CD4-positive, CD25-positive, alpha-beta regulatory T cell (primary cell): ENCODE data around the gene METTL27. TPM values are rescaled to one million over a fixed set of nuclear protein-coding genes. Genes with fewer than 3 reads are reported as not detected.

ENCODE experiments used
- ATAC-seq, 2 donors: fragments of 150-1000 bp; cut with Tn5 transposase; one replicate each; pipeline ENCODE4 v1.10.0; 2021; ENCODE audit warnings: low read depth in 2 of 2, moderate number of reproducible peaks in 2 of 2, moderate library complexity in 1 of 2
- DNase-seq, 3 donors: peaks; one replicate each; pipeline versions ENCODE4 v3.0.0 to v3.0.0-alpha.2; 2012 to 2022; ENCODE audit warnings: mixed read lengths in 1 of 3
- H3K27ac ChIP-seq: one replicate; pipeline ENCODE4 v1.7.0; 2013; ENCODE audit warnings: mild to moderate bottlenecking, low read length; ENCODE audit not compliant: insufficient read depth, poor library complexity, severe bottlenecking
- H3K27me3 ChIP-seq: one replicate; pipeline ENCODE4 v1.7.0; 2013; ENCODE audit warnings: low read length; ENCODE audit not compliant: control insufficient read depth, insufficient read depth
- H3K36me3 ChIP-seq: one replicate; pipeline ENCODE4 v1.7.0; 2013; ENCODE audit warnings: mild to moderate bottlenecking, low read length, moderate library complexity; ENCODE audit not compliant: control insufficient read depth, insufficient read depth
- H3K4me1 ChIP-seq: 2 replicates; pipeline ENCODE4 v1.7.0; 2013; ENCODE audit warnings: mild to moderate bottlenecking, low read length; ENCODE audit not compliant: insufficient read depth, control insufficient read depth, poor library complexity, severe bottlenecking
- H3K4me3 ChIP-seq: one replicate; pipeline ENCODE4 v1.7.0; 2013; ENCODE audit warnings: low read depth, mild to moderate bottlenecking, low read length, moderate library complexity
- H3K9me3 ChIP-seq, 2 experiments: 1 replicate in 1 of 2; 2 replicates in 1 of 2; pipeline ENCODE4 v1.7.0; 2013; ENCODE audit warnings: low read length in 2 of 2, mild to moderate bottlenecking in 1 of 2, moderate library complexity in 1 of 2; ENCODE audit not compliant: control insufficient read depth in 2 of 2
- H3K27ac Mint-ChIP-seq, 3 donors: one replicate each; pipeline ENCODE4 v1.8.0; 2020 to 2022; ENCODE audit warnings: mild to moderate bottlenecking in 3 of 3, mixed read lengths in 3 of 3, moderate library complexity in 2 of 3
- H3K27me3 Mint-ChIP-seq: one replicate; pipeline ENCODE4 v1.8.0; 2022; ENCODE audit warnings: mild to moderate bottlenecking, mixed read lengths
- H3K36me3 Mint-ChIP-seq: one replicate; pipeline ENCODE4 v1.8.0; 2020; ENCODE audit warnings: mixed read lengths
- H3K4me1 Mint-ChIP-seq, 4 donors: one replicate each; pipeline ENCODE4 v1.8.0; 2020 to 2022; ENCODE audit warnings: mixed read lengths in 4 of 4, mild to moderate bottlenecking in 1 of 4
- H3K4me3 Mint-ChIP-seq, 4 donors: one replicate each; pipeline ENCODE4 v1.8.0; 2020 to 2022; ENCODE audit warnings: mild to moderate bottlenecking in 4 of 4, mixed read lengths in 4 of 4, moderate library complexity in 3 of 4
- H3K9me3 Mint-ChIP-seq, 7 donors: one replicate each; pipeline ENCODE4 v1.8.0; 2020 to 2022; ENCODE audit warnings: mixed read lengths in 7 of 7, mild to moderate bottlenecking in 3 of 7, moderate library complexity in 2 of 7
- polyA plus RNA-seq, 4 donors: library from polyadenylated mRNA; unstranded; fragments of 300-500 nt; fragmentation: Illumina TruSeq; gene quantifications; one replicate each; pipeline ENCODE4 v1.2.3, GENCODE V29; 2021
- total RNA-seq: library from RNA; stranded (reverse); gene quantifications from one replicate; pipeline ENCODE4 v1.2.3, GENCODE V29; 2022

Gene METTL27
- total RNA-seq (2.9 TPM), polyA plus RNA-seq (10 to 100 TPM in 2 of 4 donors, 1 to 10 TPM in 2; 1.1 to 29.1 (median 11.9) TPM)

- H3K4me3 Mint-ChIP-seq = peak within 1 kb of the TSS; percentile 88 to 96 (median 90)
These were observed at the start of gene METTL27 for GRCh38 chr7:73842067-73842976. Gene METTL27 (minus strand): TSS chr7:73842516. CDS start chr7:73842140, 376 bp downstream.

GRCh38 chr7:73891178-73891885, 49.0 kb upstream of the METTL27 start:
- ATAC-seq (no peak), DNase-seq (no peak)
- peaks cover 0 to 8% (median 0%) of the 10 kb centered on the region in 7 donors for H3K9me3 Mint-ChIP-seq
- no peaks in the 10 kb centered on the region for H3K4me1 Mint-ChIP-seq
- peaks cover 15% of the 10 kb centered on the region for H3K27me3 Mint-ChIP-seq
- peak overlapping the region in 1 of 3 donors; percentile 38 for H3K27ac Mint-ChIP-seq
- Histone ChIP-seq H3K9me3 (no peaks in the 10 kb centered on the region), H3K27ac (no peak overlapping the region), H3K4me3 (no peak overlapping the region), H3K4me1 (no peaks in the 10 kb centered on the region), H3K36me3 (no peaks in the 10 kb centered on the region), H3K27me3 (no peaks in the 10 kb centered on the region)
- no peaks in the 10 kb centered on the region for H3K36me3 Mint-ChIP-seq
- no peak overlapping the region for H3K4me3 Mint-ChIP-seq

More at GRCh38 chr7:73842067-73842976, at the start of gene METTL27:
- ATAC-seq = peak; percentile 98
- Histone ChIP-seq H3K4me3 (peak within 1 kb of the TSS; percentile 86), H3K4me1 (peaks cover 9% of the 10 kb centered on the region), H3K36me3 (no peaks in the 10 kb centered on the region), H3K27ac (peak within 1 kb of the TSS; percentile 51), H3K27me3 (no peaks in the 10 kb centered on the region), H3K9me3 (no peaks in the 10 kb centered on the region)
- H3K4me1 Mint-ChIP-seq = peaks cover 0 to 28% (median 16%) of the 10 kb centered on the region in 4 donors
- H3K27ac Mint-ChIP-seq = peak within 1 kb of the TSS; percentile 75 to 96 (median 91)
- H3K9me3 Mint-ChIP-seq = no peaks in the 10 kb centered on the region
- H3K36me3 Mint-ChIP-seq = no peaks in the 10 kb centered on the region
- H3K27me3 Mint-ChIP-seq = no peaks in the 10 kb centered on the region
- DNase-seq = peak; percentile 84 to 94 (median 88)

GRCh38 chr7:73890555-73891147, 48.3 kb upstream of the METTL27 start:
- Histone ChIP-seq H3K4me3 (no peak overlapping the region), H3K27ac (no peak overlapping the region), H3K27me3 (no peaks in the 10 kb centered on the region), H3K9me3 (no peaks in the 10 kb centered on the region), H3K36me3 (no peaks in the 10 kb centered on the region), H3K4me1 (no peaks in the 10 kb centered on the region)
- Mint-ChIP-seq H3K4me1 (no peaks in the 10 kb centered on the region), H3K4me3 (no peak overlapping the region), H3K36me3 (no peaks in the 10 kb centered on the region), H3K27ac (no peak overlapping the region), H3K9me3 (peaks cover 0 to 3% (median 0%) of the 10 kb centered on the region in 7 donors), H3K27me3 (peaks cover 20% of the 10 kb centered on the region)
- DNase-seq (no peak), ATAC-seq (no peak)

GRCh38 chr7:73888959-73889358, 46.6 kb upstream of the METTL27 start:
- DNase-seq (no peak), ATAC-seq (no peak)
- H3K36me3 Mint-ChIP-seq = no peaks in the 10 kb centered on the region
- no peak overlapping the region for H3K27ac ChIP-seq
- no peak overlapping the region for H3K4me3 ChIP-seq
- H3K4me3 Mint-ChIP-seq = no peak overlapping the region
- no peaks in the 10 kb centered on the region for H3K4me1 Mint-ChIP-seq
- no peaks in the 10 kb centered on the region for H3K9me3 ChIP-seq
- H3K27me3 Mint-ChIP-seq = peaks cover 25% of the 10 kb centered on the region
- no peaks in the 10 kb centered on the region for H3K4me1 ChIP-seq
- H3K9me3 Mint-ChIP-seq = no peaks in the 10 kb centered on the region
- no peak overlapping the region for H3K27ac Mint-ChIP-seq
- H3K27me3 ChIP-seq = no peaks in the 10 kb centered on the region
- no peaks in the 10 kb centered on the region for H3K36me3 ChIP-seq

GRCh38 chr7:73887762-73888161, 45.4 kb upstream of the METTL27 start:
- no peaks in the 10 kb centered on the region for H3K9me3 Mint-ChIP-seq
- Histone ChIP-seq H3K36me3 (no peaks in the 10 kb centered on the region), H3K9me3 (no peaks in the 10 kb centered on the region), H3K27ac (no peak overlapping the region), H3K27me3 (no peaks in the 10 kb centered on the region), H3K4me1 (no peaks in the 10 kb centered on the region), H3K4me3 (no peak overlapping the region)
- H3K27me3 Mint-ChIP-seq = peaks cover 25% of the 10 kb centered on the region
- no peaks in the 10 kb centered on the region for H3K4me1 Mint-ChIP-seq
- no peak for DNase-seq
- ATAC-seq = no peak
- no peaks in the 10 kb centered on the region for H3K36me3 Mint-ChIP-seq
- no peak overlapping the region for H3K4me3 Mint-ChIP-seq
- no peak overlapping the region for H3K27ac Mint-ChIP-seq

GRCh38 chr7:73885975-73886798, 43.9 kb upstream of the METTL27 start:
- ATAC-seq (no peak), DNase-seq (no peak)
- Mint-ChIP-seq H3K4me3 (no peak overlapping the region), H3K36me3 (no peaks in the 10 kb centered on the region), H3K9me3 (no peaks in the 10 kb centered on the region), H3K4me1 (no peaks in the 10 kb centered on the region), H3K27me3 (peaks cover 18% of the 10 kb centered on the region), H3K27ac (no peak overlapping the region)
- H3K36me3 ChIP-seq = no peaks in the 10 kb centered on the region
- H3K27ac ChIP-seq = no peak overlapping the region
- H3K4me1 ChIP-seq = no peaks in the 10 kb centered on the region
- H3K9me3 ChIP-seq = no peaks in the 10 kb centered on the region
- H3K4me3 ChIP-seq = no peak overlapping the region
- H3K27me3 ChIP-seq = no peaks in the 10 kb centered on the region

GRCh38 chr7:73885433-73885974, 43.2 kb upstream of the METTL27 start:
- Mint-ChIP-seq H3K9me3 (no peaks in the 10 kb centered on the region), H3K36me3 (no peaks in the 10 kb centered on the region), H3K27me3 (peaks cover 19% of the 10 kb centered on the region), H3K4me1 (no peaks in the 10 kb centered on the region), H3K4me3 (peak overlapping the region in 1 of 4 donors; percentile 77), H3K27ac (peak overlapping the region in 1 of 3 donors; percentile 55)
- no peak for ATAC-seq
- H3K27me3 ChIP-seq = no peaks in the 10 kb centered on the region
- H3K9me3 ChIP-seq = no peaks in the 10 kb centered on the region
- no peak overlapping the region for H3K27ac ChIP-seq
- no peaks in the 10 kb centered on the region for H3K4me1 ChIP-seq
- DNase-seq = no peak
- no peaks in the 10 kb centered on the region for H3K36me3 ChIP-seq
- no peak overlapping the region for H3K4me3 ChIP-seq
